T-helper 9 cell (primary cell): Measurements from ENCODE around the gene ANXA3.
"Not testable (repeated sequence)": the region's sequence is repeated elsewhere in the genome, so short reads cannot be mapped to it uniquely, and the experiment has no call there.

Source experiments
- DNase-seq: peaks from one replicate; pipeline ENCODE4 v3.0.0-alpha.2; 2020

The ANXA3 gene

DNA sequence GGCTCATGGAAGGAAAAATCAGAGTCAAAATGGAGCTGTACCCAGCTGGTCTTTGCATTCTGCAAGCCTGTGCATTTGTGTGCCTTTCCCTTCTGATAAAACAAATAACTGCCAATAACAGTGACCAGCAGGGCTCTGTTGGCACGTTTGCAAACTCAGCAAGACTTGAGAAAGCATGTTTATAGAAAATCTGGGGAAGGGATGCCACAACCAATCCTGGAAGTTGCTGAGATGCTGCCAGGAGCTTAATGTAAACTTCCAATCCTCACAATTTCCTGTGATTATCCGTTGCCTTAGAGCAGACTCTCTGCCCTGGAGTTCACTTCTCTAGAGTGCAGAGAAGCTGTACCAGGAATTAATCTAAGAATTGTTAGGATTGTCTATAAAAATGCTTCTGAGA, 6.9 kb upstream of the ANXA3 start:
- no peak for DNase-seq

DNA sequence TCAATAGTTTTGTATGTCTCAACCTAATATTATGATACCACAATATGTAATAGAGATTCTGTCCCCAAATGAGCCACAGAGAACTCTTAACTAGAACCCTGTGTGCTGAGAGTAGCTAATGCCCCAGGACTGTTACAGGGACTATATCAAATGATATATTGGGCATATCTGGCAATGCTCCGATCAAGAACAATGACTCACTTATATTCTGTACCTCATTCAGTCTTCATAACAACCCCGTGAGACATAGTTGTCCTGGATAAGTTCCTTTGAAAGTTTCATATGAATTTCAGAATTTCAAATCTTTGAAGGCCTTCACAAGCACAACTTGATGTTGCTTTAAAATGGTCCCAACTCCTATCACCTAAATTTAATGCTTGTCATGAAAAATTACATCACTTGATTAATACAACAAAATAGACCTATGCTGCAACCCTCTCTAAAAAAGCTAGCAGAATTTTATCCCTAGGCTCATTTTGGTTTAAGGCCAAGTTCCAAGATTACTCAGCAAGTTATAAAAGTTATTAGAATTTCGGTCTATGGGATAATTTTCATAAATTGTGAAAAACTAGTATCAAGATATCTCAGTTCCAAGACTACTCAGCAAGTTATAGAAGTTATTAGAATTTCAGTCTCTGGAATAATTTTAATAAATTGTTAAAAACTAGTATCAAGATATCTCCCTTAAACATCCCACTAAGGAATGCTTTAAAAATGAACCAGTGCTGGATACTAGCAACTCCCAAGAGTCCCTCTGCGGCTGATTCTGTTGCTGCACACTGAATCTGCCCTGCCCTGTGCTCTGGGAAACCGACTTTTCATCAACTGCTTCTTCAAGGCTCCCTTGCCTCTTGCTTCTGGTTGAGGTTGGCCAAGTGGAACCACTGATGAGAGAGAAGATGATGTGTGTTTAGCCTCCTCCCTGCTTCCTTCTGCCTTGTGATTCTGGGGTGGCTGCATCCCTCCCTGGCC, 6.0 kb upstream of the ANXA3 start:
- no peak for DNase-seq

DNA sequence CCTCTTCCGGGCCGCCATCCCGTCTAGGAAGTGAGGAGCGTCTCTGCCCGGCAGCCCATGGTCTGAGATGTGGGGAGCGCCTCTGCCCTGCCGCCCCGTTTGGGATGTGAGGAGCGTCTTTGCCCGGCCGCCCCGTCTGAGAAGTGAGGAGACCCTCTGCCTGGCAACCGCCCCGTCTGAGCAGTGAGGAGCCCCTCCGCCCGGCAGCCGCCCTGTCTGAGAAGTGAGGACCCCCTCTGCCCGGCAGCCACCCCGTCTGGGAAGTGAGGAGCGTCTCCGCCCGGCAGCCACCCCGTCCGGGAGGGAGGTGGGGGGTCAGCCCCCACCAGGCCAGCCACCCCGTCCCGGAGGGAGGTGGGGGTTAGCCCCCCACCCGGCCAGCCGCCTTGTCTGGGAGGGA, 3.7 kb upstream of the ANXA3 start:
- not testable (repeated sequence) for DNase-seq

GRCh38 chr4:78548889-78549288, 2.7 kb upstream of the ANXA3 start:
- DNase-seq, result not testable (repeated sequence)

- DNase-seq, result no peak
Observed at GRCh38 chr4:78552389-78553042, 946 bp downstream of the ANXA3 start.

- DNase-seq, result no peak
Observed at GRCh38 chr4:78553043-78553396, 1.4 kb downstream of the ANXA3 start.

- no peak for DNase-seq
Observed at GRCh38 chr4:78553529-78554060, 2.0 kb downstream of the ANXA3 start.

GRCh38 chr4:78556665-78557064, 5.1 kb downstream of the ANXA3 start:
- DNase-seq, result no peak

GRCh38 chr4:78557841-78558240, 6.3 kb downstream of the ANXA3 start:
- DNase-seq, result no peak

- DNase-seq, result no peak
Observed at GRCh38 chr4:78558410-78558809, 6.8 kb downstream of the ANXA3 start.

DNA sequence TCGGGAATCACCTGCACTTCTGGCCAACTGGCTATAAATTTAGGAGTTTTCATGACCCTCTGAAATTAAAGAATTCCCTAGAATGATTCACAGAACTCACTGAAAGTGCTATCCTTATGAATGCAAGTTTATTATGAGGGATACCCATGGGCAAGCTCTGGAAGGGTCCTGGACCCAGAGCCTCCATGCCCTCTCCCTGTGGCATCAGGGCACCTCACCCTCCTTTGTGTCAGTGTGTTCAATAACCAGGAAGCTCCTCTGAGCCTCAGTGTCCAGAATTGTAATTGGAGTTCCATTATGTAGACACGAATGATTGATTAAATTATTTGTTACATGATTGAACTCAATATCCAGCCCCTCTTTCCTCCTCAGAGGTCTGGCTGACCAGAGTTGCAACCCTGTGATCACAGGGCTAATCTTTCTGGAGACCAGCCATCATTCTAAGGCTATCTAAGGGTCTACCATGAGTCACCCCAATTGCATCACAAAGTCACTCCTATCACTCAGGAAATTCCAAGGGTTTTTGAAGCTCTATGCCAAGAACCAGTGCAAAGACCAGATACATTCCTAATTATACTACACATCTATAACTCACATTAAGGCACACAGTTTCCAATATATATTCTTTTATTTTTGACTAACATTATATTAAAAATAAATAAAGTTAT, 8.9 kb downstream of the ANXA3 start:
- no peak for DNase-seq

- no peak for DNase-seq
Observed at GRCh38 chr4:78561677-78562076, 10.1 kb downstream of the ANXA3 start.

- no peak for DNase-seq
Observed at GRCh38 chr4:78562687-78563086, 11.1 kb downstream of the ANXA3 start.

DNA sequence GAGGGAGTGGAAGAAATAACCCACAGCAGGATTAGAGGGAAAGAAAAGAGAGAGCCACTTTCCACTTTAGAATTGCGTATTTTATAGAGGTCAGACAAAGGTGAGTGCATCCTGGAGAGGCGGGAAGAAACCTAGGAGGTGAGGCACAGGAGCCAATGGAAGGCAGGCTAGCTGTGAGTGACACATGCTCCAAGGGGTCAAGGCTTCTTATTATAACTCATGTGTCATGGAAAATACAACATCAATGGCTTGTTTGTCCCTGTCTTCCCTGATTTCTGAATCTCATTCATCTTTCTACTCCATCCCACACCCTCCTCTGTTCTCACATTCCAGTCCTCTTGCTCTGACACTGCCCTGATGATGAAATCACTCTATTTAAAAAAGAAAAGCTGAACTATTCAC, 14.4 kb downstream of the ANXA3 start:
- no peak for DNase-seq

DNA sequence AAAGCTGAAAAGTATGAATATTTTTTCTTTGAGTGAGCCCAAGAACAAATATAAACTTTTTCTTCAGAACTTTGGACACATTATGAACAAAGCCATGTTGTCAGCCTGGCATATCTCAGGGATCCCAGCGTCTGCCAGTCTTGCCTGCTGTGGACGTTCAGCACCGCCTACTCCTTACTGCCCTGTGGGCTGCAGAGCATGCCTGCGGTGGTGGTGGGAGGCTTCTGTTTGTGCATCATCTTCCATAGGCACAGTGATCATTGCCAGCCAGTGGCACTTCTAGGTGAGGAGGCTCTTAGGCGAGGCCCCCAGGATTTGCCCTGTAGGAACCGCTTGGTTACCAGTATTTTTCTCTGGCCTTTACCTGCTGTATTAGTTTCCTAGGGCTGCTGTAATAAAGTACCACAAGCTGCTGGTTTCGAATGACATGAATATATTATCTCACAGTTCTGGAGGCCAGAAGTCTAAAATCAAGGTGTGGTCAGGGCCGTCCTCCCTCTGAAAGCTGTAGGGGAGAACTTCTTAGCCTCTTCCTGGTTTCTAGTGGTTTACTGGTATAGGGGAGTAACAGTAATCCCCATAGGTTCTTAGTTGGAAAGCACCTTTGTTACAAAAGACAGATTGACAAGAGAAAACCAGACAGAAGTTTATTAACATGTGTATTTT, 15.4 kb downstream of the ANXA3 start:
- DNase-seq, result no peak

- no peak for DNase-seq
Observed at GRCh38 chr4:78567500-78568060, 16.0 kb downstream of the ANXA3 start.

- DNase-seq, result no peak
Observed at GRCh38 chr4:78568640-78569305, 17.2 kb downstream of the ANXA3 start.

DNA sequence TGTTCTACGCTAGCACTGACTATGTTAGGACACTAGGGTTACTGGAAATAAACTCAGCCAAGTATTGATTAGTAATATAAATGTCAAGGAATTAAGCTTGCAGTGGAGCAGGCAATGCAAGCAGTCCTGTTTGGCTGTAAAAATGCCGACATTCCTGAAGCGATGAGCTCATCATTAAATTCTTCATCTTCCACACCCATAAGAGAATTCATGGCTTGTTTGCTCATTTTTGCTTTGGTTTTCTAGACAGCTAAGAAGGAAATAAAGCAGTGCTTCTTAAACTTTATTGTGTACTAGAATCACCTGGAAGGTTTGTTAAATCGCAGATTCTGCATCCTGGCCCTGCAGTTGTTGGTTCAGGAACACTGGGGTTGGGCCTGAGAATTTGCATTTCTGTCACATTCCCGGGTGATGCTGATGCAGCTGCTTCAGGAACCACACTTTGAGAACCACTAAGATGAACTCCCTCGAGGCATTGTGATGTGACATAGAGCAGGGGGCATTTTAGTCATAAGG, 17.8 kb downstream of the ANXA3 start:
- no peak for DNase-seq

GRCh38 chr4:78570117-78570516, 18.5 kb downstream of the ANXA3 start:
- no peak for DNase-seq

DNA sequence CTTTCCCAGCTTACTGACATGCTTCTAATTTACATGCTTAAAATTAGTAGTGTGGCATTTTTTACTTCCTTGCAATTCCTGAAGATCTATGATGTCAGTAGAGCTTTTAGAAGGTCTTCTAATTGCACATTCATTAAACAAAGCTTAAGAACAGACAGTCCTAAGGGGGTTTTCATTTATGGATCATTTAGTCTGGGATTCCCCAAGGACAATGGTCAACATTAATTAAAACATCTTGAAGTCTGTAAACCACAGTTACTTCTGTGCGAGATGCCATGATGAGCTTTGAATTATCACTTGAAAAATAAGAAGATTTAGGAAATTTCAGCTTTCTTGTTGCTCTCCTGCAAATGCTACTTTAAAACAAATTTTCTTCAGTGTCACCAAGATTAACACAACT, 20.2 kb downstream of the ANXA3 start:
- DNase-seq, result no peak

GRCh38 chr4:78578674-78579425, 27.3 kb downstream of the ANXA3 start:
- DNase-seq, result no peak
